SK-N-DZ (cell line): ENCODE results near the gene ZDHHC3.

Experiments used
- DNase-seq: peaks from one replicate; pipeline ENCODE4 v3.0.0-alpha.2; 2015; ENCODE audit warnings: low spot score

Gene ZDHHC3

GRCh38 chr3:44929782-44930181 is 46.2 kb downstream of the ZDHHC3 start:
- DNase-seq: no peak

- DNase-seq: no peak
Observed at GRCh38 chr3:44927371-44927770, 48.6 kb downstream of the ZDHHC3 start.

GRCh38 chr3:44926921-44927320 is 49.1 kb downstream of the ZDHHC3 start:
- DNase-seq: no peak

- no peak for DNase-seq
Observed at GRCh38 chr3:44926172-44926571, 49.8 kb downstream of the ZDHHC3 start.

GRCh38 chr3:44924457-44925084 is 51.4 kb downstream of the ZDHHC3 start:
- DNase-seq: no peak

GRCh38 chr3:44923632-44924456 is 52.1 kb downstream of the ZDHHC3 start:
- no peak for DNase-seq

- DNase-seq: no peak
Observed at GRCh38 chr3:44920081-44920480, 55.9 kb downstream of the ZDHHC3 start.

GRCh38 chr3:44918581-44918980 is 57.4 kb downstream of the ZDHHC3 start:
- no peak for DNase-seq

GRCh38 chr3:44918087-44918486 is 57.9 kb downstream of the ZDHHC3 start:
- no peak for DNase-seq

GRCh38 chr3:44915702-44916438 is 60.1 kb downstream of the ZDHHC3 start:
- no peak for DNase-seq

GRCh38 chr3:44914936-44915335 is 61.0 kb downstream of the ZDHHC3 start:
- no peak for DNase-seq

- peak; percentile 72 for DNase-seq
Observed at GRCh38 chr3:44913868-44914468, 62.0 kb downstream of the ZDHHC3 start.

- DNase-seq: no peak
Observed at GRCh38 chr3:44910693-44911092, 65.3 kb downstream of the ZDHHC3 start.

GRCh38 chr3:44909063-44909462 is 66.9 kb downstream of the ZDHHC3 start:
- DNase-seq: no peak

GRCh38 chr3:44907612-44908011 is 68.4 kb downstream of the ZDHHC3 start:
- no peak for DNase-seq

- no peak for DNase-seq
Observed at GRCh38 chr3:44906997-44907396, 69.0 kb downstream of the ZDHHC3 start.

GRCh38 chr3:44905446-44906157 is 70.4 kb downstream of the ZDHHC3 start:
- DNase-seq: no peak

GRCh38 chr3:44903751-44904150 is 72.2 kb downstream of the ZDHHC3 start:
- no peak for DNase-seq

- peak; percentile 42 for DNase-seq
Observed at GRCh38 chr3:44903314-44903713, 72.7 kb downstream of the ZDHHC3 start.

- DNase-seq: no peak
Observed at GRCh38 chr3:44902628-44903027, 73.3 kb downstream of the ZDHHC3 start.

GRCh38 chr3:44899683-44900367 is 76.1 kb downstream of the ZDHHC3 start:
- DNase-seq: no peak
